HG03025 (cell line): Measurements from ENCODE around the gene SOBP.

Experiments
- ATAC-seq: cut with Tn5 transposase; IDR thresholded peaks from one replicate; pipeline ENCODE4 v1.9.1; 2021; ENCODE audit warnings: mild to moderate bottlenecking, moderate library complexity; ENCODE audit not compliant: unreplicated experiment, low FRiP score

The SOBP gene

DNA sequence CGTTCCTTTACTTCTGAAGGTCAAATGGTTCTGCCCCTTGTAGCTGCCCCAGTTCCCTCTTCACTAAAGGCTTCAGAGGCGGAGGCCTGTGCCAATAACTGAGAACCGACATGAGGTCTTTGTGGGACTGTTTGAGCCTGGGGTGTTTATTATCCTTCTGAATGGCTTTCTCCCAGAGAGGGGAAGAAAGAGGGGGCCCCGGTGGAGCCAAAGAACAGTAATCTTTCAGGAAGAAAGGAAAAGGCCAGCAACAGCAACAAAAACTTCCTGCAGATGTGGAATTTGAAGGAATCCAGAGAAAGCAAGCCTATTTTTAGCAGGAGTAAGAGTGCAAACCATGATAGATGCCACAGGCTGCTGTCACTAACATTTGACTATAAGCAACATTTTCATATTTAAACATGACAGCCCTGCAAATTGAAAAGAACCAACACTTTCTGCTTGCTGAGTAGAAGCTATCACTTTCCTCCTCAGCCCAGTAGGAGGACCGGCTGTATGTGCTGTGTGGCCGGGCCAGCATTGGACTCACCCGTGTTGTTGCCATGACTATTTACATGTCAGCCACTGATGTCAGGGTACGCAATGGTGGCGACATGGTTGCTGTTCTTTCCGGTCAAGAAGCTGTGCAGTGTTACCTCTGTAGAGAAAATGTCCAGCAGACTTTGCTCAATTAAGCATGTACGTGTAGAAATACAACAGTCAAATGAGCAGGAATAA is 121.3 kb downstream of the SOBP start:
- ATAC-seq: no peak

DNA sequence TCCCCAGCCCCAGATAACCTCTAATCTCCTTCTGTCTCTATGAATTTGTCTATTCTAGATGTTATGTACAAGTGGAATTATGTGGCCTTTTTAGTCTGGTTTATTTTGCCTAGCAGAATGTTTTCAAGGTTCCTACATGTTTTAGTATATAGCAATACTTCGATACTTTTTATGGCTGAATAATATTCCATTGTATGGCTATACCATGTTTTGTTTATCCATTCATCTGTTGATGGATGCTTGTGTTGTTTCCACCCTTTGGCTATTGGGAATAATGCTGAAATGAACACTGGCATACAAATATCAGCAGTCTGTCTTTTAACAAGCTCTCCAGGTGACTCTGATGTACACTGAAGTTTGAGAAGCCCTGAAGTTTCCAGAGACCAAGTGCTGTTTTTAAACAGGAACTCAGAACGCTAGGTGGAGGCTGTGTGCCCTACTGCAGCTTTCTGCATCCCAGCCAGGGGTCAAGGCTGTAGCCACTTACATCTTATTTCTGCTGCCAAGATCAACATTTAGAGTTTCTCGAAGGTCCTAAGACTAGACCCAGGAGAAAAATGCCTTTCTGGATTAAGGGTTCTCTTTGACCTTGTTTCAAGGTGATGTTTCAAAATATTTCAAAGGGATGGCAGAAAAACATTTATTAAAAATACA is 123.0 kb downstream of the SOBP start:
- ATAC-seq: no peak

DNA sequence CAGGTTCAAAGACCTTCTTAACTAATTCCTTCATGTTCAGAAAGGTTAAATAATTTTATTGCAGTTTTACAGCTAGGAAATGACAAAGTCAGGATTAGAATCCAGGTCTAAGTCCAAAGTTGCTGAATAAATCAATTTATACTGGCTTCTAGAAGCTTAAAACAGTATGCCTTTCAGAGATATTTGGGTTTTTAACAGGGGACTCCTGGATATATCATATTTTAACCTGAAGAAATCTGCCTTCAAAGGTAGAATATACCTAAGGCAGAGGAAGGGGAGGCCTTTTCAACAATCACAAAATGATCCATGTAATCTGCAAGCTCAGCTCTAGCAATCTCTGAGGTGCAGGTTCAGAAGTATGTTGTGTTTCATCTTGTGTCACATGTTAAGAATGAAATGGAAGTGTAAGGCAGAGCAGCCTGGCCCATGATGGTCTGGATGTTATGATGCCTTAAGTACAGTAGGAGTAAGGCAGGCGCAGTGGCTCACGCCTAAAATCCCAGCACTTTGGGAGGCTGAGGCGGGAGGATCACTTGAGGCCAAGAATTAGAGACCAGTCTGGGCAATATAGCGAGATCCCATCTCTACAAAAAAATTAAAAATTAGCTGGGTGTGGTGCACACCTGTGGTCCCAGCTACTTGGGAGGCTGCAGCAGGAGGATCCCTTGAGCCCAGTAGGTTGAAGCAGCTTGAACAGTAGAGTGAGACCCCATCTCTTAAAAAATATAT is 123.9 kb downstream of the SOBP start:
- no peak for ATAC-seq

DNA sequence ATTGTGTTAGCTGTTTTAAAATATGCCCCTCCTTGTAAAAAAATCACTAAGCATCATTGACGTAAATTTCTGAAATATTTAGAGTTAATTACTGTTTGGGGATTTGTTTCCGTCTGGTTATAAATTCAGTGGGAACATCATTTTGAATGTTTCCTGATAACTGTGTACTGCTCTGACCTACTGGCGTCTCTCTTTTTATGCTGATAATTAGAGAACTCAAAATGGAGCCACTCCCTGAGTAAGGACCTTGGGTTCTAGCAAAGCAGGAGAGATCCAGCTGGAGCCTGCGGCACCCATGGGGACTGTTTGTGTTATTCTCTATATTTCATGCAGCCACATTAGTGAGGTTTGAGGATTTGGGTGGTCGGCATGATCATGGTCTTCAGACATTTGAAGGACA is 124.9 kb downstream of the SOBP start:
- no peak for ATAC-seq

DNA sequence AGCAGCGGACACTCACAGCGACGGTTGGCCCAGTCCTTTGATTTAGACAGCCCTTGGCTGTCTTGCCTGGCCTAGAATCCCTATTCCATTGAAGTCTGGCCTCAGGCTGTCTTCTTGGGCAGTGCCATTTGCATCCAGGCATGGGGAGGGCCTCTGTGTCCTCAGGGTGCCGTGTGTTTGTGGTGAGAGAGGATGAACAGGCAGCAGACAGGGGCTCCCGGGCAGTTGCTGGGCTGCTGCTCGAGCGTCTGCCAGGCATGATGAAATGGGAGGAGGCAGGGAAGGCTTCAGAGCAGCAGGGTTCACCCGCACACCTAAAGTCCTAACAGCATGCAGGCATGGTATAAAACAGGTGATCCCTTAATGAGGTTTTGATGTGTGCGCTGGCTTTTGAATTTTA is 126.9 kb downstream of the SOBP start:
- no peak for ATAC-seq

DNA sequence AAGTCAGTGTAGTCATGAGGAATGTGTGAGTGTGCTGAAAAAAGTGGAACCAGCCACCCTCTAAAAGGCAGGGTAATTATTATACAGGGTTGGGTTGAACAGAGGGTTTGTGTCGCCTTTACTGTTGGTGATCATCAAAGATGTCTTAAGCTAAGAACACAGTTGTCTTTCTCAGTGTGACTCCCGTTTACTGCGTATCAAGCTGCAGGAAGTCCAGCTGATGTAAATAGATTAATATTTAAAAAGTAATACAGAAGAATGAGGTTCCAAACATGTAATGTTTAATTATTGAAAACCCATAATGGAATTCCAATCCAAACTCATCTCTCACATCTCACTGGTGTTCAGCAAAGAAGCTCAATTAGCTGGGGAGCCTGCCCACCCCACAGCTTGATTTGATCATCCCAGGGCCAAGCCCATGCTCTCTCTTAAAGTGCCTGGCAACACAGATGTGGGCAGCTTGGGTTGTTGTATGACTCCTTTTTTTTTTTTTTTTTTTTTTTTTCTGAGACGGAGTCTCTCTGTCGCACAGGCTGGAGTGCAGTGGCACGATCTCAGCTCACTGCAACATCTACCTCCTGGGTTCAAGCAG is 127.5 kb downstream of the SOBP start:
- ATAC-seq: no peak

DNA sequence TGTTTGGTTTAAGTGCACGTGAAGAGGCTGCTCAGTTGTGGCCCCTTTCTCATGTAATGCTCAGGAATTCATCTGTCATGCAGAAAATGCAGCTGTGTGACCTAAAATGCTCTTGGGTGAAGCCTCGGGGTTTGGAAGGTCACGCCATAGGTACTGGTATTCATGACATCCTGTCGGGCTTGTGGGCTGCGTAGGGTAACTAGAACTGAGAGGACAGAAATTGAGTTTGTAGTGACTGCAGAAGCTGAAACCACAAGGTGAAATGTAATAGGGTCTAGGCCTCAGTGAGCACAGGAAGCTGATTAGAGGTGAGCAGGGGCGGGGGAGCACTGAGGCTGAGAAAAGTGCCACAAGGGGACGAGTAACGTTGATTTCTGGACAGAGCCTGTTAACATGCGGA is 128.8 kb downstream of the SOBP start:
- peak; percentile 99 for ATAC-seq

DNA sequence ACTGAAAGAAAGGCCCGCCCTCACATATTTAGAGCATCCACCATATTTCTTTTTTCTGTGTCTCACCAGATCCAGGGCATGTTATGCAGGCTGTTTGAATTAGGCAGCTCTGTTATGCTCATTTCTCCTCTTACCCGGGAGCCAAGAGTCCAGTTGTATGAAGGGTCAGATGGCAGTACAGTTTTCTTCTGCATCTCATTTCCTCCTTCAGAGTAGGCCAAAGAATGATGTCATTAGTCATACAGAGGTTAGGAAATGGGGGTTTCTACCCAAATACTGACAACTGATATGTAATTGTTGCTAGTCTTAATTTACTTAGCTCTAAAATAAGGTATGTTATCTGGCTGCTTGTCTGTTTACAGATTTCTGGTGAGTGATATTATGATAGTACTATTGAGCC is 130.8 kb downstream of the SOBP start:
- ATAC-seq: no peak

DNA sequence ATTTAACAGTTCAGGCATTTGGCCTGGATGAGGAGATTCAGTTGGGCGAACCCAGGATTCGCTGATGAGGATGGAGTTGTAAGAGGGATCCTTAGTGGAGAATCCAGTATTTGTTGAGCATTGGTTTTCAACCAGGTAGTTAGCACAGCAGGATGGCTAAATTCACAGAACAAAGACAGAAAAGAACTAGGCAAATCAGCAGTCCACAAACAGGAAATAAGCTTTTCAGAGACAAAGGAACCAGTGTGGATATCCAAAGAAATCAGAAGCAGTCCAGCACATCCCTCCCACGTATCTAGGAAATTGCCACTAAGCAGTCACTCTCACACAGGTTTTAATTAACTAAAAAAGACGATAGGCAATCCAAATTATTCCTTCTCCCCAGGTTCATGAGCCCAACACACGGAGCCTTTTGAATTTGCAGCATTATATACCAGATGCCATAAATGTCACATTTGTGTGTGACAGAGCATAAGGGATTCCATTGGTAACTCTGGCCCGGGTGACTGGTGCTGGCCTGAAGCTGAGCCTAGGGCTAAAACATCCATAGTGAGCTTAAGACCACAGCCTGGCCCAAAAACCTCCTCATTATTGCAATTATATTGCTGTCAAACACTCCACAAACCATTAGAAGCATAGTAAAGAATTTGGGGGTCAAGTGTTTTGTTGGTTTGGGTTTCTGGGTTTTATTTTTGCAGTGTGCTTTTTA is 131.5 kb downstream of the SOBP start:
- ATAC-seq: no peak

DNA sequence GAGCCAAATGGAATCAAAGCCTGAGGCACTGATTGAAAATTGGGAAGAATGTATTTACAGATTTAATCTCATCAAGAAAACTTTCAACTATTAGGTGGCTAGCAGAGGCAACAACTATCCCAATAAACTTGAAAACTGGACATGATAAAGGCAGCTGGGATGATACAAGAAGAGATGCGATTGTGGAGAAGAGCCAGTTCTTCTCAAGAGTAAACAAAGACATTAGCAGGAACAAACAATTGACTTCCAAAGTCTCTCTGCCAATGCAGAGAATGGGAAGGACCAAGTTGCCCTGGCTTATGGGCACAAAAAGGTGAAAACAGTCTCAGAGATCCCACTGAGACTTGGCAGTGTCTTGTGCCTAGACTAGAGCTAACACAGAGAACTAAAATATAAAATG is 132.4 kb downstream of the SOBP start:
- no peak for ATAC-seq

DNA sequence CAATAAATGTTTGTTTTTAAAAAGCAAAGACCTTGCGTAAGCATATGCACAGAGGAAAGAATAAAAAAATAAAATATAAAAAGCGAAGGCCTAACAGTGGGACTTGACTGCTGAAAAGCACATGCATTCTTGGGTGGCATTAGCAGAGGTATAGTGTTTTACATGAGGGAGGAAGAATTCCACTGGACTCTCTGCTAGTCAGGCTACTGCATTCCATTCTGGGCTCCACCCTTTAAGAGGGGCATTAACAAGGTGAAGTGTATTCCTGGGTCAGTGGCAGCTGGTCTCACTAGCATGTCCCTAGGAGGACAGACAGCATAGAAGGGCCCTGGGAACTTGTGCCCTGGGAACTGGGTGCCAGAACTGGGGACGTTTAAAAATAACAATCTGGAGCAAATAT is 134.1 kb downstream of the SOBP start:
- ATAC-seq: no peak

DNA sequence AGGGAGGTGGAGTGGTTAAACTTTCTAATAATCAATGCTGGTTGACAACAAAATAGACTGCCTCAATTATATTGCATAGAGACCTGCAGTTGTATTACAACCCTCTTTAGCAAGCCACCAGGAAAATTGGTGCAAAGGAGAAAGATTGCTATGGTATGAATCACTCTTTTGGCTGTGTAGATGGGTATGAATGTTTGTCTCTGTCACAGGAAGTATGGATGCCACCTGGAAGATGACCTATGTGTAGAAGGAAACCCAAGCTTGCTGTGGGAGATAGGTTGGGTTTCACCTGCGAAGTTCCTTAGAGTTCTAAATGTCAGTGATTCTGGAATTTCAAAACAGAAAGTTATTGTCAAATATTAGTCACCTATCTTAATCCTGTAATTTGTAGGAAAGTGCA is 134.6 kb downstream of the SOBP start:
- ATAC-seq: no peak

DNA sequence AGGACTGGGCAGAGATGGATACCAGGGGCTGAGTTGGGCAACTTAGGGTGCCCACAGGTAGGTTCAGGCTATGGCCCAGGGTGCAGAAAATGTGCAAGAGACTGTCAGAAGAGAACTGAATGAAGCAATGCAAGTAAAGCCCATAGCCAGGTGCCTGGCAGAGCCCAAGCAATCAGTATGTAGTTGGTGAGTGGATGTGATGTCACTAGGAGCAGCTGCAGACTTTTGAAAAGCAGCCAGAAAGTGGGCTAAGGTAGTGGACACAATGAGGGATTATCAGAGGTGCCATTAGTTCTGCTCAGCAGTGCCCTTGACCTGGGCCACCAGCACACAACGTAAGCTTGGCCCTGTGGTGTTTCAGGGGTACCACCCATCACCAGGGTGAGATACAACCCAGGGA is 135.3 kb downstream of the SOBP start:
- ATAC-seq: no peak

DNA sequence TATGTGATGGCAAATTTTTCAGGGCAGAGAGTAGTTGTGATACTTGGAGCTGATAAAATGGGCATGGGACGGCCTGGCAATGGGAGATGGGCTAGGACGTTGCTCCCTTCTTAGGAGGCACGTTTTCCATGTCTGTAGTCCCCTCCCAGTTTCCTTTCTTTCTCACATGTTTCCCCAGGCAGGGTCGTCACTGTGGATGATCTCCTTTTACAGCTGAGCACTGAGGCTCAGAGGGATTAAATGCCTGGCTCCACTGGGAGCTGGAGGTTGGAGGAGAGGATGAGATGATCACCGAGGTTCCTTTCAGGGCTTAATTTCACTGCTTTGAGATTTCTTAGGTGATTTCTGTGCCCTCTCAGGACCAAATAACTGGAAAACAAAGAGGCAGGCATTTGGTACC is 136.7 kb downstream of the SOBP start:
- ATAC-seq: no peak

DNA sequence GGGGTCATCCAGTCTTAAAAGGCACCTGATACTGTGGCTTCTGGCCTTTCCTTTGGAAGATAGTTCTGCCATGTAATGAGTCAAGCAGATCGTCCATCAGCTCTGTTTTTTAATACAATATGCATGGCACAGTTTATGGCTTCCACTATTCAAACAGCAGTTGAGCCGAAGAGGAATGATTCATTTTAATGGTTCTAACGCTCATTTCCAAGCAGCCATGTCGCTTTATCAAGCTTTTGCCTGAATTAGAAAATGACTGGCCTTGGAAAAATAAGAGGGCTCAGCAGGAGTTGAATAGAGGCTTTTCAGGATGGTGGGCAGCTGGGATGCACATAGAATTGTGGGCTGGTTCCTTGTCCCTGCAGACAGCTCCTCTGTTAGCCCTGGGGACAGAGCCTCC is 138.1 kb downstream of the SOBP start:
- no peak for ATAC-seq

DNA sequence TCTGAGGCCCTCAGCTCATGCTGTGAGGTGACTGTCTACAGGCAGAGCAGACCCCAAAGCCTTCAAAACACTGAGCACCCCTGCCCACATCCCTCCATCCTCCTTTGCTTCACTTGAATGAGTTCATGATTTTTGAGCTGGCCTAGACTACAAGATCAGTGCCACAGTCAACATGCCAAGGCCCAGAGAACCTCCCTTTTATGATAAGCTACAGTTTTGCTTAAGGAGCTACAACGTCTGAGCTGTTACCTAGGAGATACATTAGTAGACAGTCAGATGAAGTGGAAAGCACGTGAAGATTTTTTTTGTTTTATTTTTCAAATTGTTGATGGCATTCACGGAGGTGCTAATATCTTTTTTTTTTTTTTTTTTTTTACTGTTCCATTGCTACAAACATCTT is 139.0 kb downstream of the SOBP start:
- no peak for ATAC-seq

DNA sequence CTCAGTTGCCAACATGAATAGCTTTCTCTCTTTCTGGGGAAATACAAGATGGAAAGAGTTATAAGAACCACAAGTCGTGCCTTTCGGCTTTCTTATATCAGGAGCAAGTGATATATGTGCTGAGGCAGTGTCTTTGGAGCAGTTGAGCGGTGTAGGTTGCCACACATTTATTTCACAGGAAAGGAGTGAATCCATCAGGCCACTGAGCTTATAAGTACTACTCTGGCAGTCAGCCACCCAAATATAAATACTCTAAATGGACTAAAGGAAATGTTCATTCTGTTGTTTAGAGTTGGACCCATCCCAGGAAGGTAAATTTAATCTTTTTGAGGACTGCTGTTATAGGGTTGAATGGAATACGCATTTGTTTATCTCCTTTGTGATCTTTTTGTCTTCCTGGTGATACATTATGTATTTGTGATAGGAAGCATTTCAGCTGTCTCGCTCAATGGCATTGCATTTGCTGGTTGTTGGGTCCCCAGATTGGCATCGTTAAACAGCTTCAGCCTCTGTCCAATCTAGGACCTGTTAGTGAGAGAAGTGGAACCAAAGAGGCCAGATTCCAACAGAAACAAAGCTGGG is 139.7 kb downstream of the SOBP start:
- ATAC-seq: no peak

DNA sequence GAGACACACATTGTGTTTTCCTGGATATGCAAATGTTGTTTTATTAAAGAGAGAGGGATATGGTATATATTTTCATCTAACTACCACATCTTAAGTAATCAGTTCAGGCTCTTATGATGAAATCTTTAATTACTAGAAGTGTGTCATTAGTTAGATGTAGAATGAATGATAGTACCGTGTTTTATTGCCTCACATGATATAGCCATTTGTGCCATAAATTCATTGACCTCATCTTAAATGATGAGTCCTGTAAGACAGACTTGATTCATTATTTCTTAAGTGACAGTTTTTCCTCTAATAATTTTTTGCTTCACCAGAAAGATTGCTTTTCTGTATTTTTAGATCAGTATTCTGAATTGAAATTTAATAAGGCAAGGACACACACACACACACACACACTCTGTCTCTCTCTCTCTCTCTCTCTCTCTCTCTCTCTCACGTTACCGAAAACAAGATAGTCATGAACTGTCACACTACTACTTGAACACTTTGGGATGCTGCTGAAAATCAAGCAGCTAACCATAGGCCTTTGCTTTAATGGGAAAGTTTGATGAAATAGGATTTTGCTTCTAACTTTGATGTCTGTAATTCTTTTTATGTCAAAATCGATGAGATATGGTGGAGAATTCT is 140.5 kb downstream of the SOBP start:
- no peak for ATAC-seq

DNA sequence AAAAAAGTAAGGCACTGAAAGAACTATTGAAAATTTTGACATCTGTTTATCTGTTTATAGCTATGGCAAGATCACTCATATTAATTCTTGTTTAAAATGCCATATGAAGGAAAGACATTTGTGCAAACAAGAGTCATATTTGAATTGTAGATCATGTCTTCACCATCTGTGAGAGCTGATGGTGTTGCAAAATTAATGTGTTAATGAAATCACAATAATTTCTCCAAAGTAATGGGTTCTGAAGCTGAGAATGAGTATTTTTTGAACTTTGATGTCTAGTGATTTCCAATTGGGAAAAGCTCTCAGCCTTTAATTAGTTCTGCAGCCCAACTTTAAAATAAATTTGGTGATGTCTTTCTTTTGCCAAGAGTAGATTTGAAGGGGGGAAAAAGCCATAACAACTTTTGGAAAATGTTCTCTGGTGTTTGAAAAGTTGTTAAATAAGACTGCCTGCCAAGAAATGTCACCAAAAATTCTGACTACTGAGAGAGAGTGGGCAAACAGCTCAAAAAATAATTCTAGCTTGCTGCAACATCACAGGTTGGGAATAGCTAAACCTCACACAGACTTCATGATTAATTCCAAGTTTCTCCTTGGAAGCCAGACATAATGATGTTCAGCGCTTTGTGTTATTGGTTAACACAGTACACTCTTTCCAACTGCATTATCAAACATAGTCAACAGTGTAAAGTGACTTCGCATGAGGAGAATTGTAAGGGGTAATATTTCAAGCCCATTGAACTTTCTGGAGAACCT is 142.6 kb downstream of the SOBP start:
- no peak for ATAC-seq
